ENCODE measurements around the gene CNOT2. TPM values are rescaled to one million over a fixed set of nuclear protein-coding genes. Genes with fewer than 3 reads are reported as not detected.

Gene CNOT2
- total RNA-seq, 2 donors from 2014 or later: 94.8 to 111 TPM

GRCh38 chr12:70365648-70366518, 122.7 kb downstream of the CNOT2 start, which contains the start of gene KCNMB4:
Gene KCNMB4, plus strand, starts transcription at chr12:70366290. Its CDS starts 445 bp downstream, at chr12:70366735.
- DNase-seq (ENCODE audit: low spot score): no peak
- Histone ChIP-seq H3K4me1 (ENCODE audit: control insufficient read depth in 1 of 2, low read depth in 2 of 2) (peaks cover 3 to 7% of the 10 kb centered on the region in 2 donors), H3K27ac (peak within 1 kb of the TSS in 1 of 2 donors; percentile 3), H3K4me3 (peak within 1 kb of the TSS; percentile 94), H3K36me3 (no peaks in the 10 kb centered on the region), H3K9me3 (no peaks in the 10 kb centered on the region), H3K27me3 (replicated peaks; ENCODE audit: insufficient read depth) (no peaks in the 10 kb centered on the region)
- TF ChIP-seq CTCF (IDR thresholded peaks at IDR 0.05): no peak
- no peak for ATAC-seq (ENCODE audit: insufficient number of reproducible peaks, low FRiP score, low read depth)

DNA sequence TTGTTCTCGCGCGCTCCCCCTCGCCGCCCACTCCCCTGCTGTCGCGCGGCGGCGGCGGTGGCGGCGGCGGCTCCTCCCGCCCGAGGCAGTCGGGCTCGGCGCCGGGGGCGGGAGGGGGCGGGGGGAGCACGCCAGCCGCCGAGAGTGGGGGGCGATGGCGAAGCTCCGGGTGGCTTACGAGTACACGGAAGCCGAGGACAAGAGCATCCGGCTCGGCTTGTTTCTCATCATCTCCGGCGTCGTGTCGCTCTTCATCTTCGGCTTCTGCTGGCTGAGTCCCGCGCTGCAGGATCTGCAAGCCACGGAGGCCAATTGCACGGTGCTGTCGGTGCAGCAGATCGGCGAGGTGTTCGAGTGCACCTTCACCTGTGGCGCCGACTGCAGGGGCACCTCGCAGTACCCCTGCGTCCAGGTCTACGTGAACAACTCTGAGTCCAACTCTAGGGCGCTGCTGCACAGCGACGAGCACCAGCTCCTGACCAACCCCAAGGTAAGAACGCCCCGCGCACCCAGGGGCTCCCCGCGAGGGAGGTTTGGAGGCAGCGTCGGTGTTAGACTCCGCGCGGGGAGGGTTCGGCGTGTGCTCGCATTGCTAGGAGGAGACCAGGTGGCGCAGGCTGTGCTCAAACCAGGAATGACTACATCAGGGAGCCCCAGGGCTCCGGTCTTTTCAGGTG, 123.5 kb downstream of the CNOT2 start:
- no peaks in the 10 kb centered on the region for H3K27me3 ChIP-seq (replicated peaks; ENCODE audit: insufficient read depth)
- no peak for DNase-seq (ENCODE audit: low spot score)

GRCh38 chr12:70367258-70368141, 124.3 kb downstream of the CNOT2 start:
- H3K4me3 ChIP-seq: peak overlapping the region; percentile 94
- ATAC-seq (ENCODE audit: insufficient number of reproducible peaks, low FRiP score, low read depth) (no peak), DNase-seq (ENCODE audit: low spot score) (no peak)
- peaks cover 3 to 7% of the 10 kb centered on the region in 2 donors for H3K4me1 ChIP-seq (ENCODE audit: control insufficient read depth in 1 of 2, low read depth in 2 of 2)
- H3K9me3 ChIP-seq: no peaks in the 10 kb centered on the region
- H3K27me3 ChIP-seq (replicated peaks; ENCODE audit: insufficient read depth): no peaks in the 10 kb centered on the region
- no peak for TF ChIP-seq CTCF (IDR thresholded peaks at IDR 0.05)
- no peaks in the 10 kb centered on the region for H3K36me3 ChIP-seq
- H3K27ac ChIP-seq: peak overlapping the region in 1 of 2 donors; percentile 3

More for the DNA sequence above, 123.5 kb downstream of the CNOT2 start:
- Histone ChIP-seq H3K4me3 (peak overlapping the region; percentile 94), H3K27ac (peak overlapping the region in 1 of 2 donors; percentile 3), H3K36me3 (no peaks in the 10 kb centered on the region), H3K9me3 (no peaks in the 10 kb centered on the region), H3K4me1 (ENCODE audit: control insufficient read depth in 1 of 2, low read depth in 2 of 2) (peaks cover 3 to 7% of the 10 kb centered on the region in 2 donors)
- TF ChIP-seq CTCF (IDR thresholded peaks at IDR 0.05): no peak
- peak; percentile 25 for ATAC-seq (ENCODE audit: insufficient number of reproducible peaks, low FRiP score, low read depth)

- ATAC-seq (ENCODE audit: insufficient number of reproducible peaks, low FRiP score, low read depth) (no peak), DNase-seq (ENCODE audit: low spot score) (no peak)
- Histone ChIP-seq H3K27me3 (replicated peaks; ENCODE audit: insufficient read depth) (no peaks in the 10 kb centered on the region), H3K4me3 (no peak overlapping the region), H3K36me3 (no peaks in the 10 kb centered on the region), H3K4me1 (ENCODE audit: control insufficient read depth in 1 of 2, low read depth in 2 of 2) (no peaks in the 10 kb centered on the region), H3K9me3 (no peaks in the 10 kb centered on the region), H3K27ac (no peak overlapping the region)
- TF ChIP-seq CTCF (IDR thresholded peaks at IDR 0.05): no peak
Measured at GRCh38 chr12:70372881-70373280, 129.6 kb downstream of the CNOT2 start.

Measured in thoracic aorta (tissue), 2 donors.